Left renal cortex interstitium (tissue), 4 donors: ENCODE results near the gene CELF1. TPM values are rescaled to one million over a fixed set of nuclear protein-coding genes. Genes with fewer than 3 reads are reported as not detected.
A peak's percentile ranks its signal among the peaks of the same experiment; 100 is the strongest.

Experiments
- DNase-seq, 4 donors: peaks; one replicate each; pipeline ENCODE4 v3.0.0-alpha.2; 2013; ENCODE audit warnings: low read depth in 4 of 4, low spot score in 2 of 4, missing footprints in 1 of 4
- polyA plus RNA-seq, 4 donors: library from polyadenylated mRNA; unstranded; fragments of 120-200 nt; gene quantifications; one replicate each; pipeline ENCODE4 v1.2.1, GENCODE V29; 2013; ENCODE audit not compliant: insufficient read length in 4 of 4

Gene CELF1
- polyA plus RNA-seq, 4 donors = 82.8 to 132 (median 107) TPM

DNA sequence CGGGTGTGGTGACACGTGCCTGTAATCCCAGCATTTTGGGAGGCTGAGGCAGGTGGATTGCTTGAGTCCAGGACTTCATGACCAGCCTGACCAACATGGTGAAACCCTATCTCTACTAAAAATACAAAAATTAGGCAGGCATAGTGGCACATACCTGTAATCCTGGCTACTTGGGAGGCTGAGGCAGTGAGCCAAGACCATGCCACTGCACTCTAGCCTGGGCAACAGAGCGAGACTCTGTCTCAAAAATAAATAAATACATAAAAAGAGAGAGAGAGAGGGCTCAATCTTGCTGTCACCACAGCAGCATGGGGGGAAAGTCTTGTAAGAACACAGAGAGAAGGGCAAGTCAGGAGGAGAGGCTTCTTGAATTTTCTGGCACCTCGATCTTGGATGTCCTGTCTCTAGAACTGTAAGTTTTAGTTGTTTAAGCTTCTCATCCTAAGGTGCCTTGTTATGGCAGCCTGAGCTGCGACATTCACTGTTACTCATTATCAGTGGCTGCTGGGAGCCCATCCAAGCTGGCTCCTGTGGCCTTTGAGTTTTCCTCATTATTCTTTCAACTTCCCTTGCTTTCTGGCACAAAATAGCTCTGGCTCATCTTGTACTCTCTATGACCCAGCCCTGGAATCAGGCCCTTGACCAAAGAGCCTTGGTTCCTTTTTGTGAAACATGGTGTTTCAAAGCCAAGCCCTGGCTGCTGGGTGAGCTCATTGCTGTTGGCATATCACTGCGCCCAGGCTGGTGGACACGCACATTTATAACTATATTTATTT lies 118.7 kb downstream of the CELF1 start:
- DNase-seq = no peak

DNA sequence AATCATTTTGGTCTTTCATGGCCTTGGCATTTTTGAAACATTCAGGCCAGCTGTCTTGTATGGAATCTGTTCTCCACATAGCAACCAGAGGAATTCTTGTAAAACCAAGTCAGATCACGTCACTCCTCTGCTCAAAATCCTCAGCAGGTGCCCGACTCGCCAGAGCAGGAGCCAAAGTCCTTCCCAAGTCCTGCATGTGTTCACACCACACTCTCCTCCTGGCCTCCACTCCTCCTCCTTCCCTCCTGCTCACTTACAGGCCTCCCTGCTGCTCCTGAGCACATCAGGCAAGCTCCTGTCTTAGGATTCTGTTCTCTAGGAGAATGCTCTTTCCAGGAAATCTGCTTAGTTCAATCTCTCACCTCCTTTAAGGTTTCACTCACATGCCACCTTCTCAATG lies 119.8 kb downstream of the CELF1 start:
- DNase-seq = no peak

DNA sequence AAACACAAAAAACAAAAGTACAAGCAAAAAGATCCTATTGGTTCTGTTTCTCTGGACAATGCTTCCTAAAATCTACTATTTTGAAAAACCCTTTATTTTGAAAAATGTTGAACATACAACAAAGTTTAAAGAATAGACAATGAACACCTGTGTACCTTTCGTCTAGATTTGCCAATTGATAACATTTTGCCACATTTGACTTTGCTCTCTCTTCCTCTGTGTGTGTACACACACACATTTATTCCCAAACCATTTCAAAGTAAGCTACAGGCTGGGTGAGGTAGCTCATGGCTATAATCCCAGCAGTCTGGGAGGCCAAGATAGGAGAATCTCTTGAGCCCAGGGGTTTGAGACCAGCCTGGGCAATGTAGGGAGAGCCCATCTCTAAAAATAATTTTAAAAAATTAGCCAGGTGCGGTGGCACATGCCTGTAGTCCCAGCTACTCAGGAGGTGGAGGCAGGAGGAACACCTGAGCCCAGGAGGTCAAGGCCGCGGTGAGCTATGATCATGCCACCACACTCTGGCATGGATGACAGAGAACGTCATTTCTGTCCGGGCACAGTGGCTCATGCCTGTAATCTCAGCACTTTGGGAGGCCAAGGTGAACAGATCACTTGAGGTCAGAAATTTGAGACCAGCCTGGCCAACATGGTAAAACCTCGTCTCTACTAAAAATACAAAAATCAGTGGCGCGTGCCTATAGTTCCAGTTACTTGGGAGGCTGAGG lies 121.4 kb downstream of the CELF1 start:
- no peak for DNase-seq

DNA sequence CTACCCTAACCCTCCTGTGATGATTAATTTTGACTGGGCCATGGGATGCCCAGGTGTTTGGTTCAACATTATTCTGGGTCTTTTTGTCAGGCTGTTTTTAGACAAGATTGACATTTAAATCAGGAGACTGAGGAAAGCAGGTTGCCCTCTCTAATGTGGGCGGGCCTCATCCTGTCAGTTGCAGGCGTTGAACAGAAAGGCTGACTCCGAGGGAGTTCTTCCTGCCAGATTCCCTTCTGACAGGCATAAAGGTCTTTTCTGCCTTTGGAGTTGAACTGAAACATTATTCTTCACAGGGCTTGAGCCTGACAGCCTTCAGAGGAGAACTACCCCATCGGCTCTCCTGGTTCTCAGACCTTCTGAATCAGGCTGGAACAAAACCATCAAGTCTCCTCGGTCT lies 122.4 kb downstream of the CELF1 start:
- DNase-seq = no peak

DNA sequence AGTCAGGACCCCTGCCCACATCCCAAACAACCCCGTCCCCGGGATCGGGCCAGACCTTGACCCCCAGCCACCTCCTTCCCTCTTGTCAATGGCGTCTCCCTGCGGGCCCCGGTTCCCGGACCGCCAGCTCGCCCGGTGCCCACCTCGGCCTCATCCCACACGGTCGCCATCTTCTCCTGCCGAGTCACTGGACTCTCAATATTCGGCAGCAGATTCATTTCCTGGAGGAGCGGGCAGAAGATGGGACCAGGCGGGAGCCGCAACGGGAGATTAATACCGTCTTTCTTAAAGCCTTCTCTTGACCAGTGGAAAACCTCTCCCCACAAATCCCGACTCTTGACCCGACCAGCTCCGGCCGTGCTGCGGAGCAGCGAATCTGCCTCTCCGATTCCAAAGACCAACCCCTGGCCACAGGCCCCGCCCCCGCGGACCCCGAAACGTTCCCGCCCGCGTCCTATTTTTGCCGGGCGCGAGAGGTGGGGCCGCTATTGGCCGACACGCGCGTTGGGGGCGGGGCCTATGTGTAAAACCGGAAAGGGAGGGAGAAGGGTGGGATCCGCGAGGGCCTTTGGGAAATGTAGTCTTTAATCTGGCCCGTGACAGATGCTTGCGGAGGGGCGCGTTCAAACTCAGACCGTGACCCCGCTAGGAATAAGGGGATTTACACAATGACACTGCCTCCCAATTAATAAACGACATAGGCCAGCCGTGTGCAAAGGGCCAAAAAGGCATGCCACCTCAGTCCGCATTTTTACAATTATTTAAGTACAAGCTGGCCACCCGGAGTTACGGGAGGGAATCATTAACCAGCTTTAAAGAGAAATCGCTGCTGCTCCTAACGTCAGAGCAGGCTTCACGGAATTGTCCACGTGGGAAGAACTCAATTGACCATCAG lies 126.6 kb downstream of the CELF1 start, which contains the start of gene PSMC3:
Gene PSMC3 (minus strand): TSS at position 378 of the 895 bp plus-strand sequence. CDS start 160 bp downstream, at position 218.
- DNase-seq = peak; percentile 95 to 96 (median 96)

DNA sequence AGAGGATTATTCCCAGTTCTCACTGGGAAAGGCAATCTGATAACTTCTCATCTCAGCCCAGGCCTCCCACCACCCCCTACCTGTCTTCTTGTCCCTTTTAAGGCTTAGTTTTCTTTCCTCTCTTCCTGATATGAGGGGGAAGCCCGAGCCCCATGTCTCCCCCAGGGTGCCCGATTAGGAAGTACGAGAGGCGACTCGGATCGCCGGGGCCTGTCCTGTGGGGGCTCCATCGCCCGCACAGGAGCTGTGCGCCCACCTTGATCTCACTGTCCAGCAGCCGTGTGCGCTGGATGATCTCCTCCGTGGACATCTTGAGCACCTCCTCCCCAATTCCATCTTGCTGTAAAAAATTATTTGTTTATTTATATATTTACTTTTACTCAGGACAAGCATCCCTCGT lies 127.3 kb downstream of the CELF1 start:
- no peak for DNase-seq

DNA sequence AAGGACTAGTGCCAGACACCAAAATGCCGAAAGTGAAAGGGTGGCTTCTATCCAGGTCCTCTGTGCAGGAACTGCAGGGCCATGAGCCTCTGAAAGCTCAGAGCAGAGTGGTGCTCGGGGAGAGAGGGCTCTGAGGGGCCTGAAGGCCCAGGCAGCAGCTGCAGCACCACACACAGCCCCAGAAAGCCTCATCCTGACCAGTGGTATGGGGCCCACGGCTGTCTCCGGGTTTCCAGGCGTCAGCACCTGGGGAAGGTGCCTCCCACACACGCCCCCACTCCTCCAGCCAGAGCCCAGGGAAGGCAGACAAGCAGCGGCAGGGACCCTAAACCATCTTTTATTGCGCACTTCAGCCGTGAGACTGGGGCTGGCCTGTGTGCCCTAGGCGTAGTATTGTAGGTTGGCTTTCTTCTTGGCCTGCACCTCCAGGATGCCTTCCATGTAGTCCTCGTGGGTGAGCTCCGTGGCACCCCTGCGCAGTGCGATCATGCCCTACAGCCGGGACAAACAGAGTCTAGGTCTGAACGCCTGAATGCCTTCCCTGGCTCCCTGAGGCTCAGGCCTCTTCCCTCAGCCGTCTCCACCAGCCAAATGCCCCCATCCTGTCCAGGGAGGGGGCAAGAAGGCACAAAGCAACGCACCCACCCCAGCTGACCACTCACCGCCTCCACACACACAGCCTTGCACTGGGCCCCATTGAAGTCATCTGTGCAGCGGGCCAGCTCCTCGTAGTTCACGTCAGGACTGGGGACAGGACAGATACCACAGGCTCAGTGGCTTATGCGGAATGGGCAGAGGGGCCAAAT lies 134.3 kb downstream of the CELF1 start:
- no peak for DNase-seq

DNA sequence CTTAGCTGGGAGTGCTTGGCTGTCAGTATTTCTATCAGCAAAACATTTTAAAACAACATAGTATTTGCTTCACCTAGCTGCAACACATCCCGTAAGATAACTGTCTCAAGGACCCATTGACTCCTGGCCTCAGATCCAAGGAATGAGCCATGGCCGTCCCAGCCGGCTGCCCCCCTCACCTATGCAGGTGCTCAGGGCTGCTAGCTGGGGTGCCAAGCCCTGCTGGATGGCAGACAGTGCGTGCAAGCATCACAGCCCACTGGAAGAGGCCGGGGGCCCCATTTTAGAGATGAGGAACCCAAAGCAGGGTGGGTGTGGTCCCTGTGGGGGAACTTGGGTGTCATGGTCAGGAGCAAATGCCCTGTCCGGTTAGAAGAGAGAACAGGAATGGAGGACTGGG lies 135.2 kb downstream of the CELF1 start:
- DNase-seq = no peak

DNA sequence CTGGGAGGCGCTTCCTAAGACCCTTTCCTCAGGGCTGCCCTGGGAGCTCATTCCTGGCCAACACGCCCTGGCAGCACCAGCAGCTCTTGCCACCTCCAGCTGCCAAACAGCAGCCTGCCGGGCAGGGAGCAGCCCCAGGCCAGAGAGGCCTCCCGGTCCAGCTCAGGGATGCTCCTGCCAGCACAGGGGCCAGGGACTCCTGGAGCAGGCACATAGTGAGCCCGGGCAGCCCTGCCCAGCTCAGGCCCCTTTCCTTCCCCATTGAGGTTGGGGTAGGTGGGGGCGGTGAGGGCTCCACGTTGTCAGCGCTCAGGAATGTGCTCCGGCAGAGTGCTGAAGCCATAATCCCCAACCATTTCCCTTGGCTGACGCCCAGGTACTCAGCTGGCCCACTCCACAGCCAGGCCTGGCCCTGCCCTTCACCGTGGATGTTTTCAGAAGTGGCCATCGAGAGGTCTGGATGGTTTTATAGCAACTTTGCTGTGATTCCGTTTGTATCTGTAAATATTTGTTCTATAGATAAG lies 136.9 kb downstream of the CELF1 start:
- no peak for DNase-seq

Other genes with a start within 250 kb of the CELF1 start
- gene MYBPC3, start 200.4 kb downstream of the CELF1 start, polyA plus RNA-seq = under 1 TPM in 3 of 4 donors, not detected in 1; 0.05 to 0.14 (median 0.08) TPM
- gene SPI1, start 174.6 kb downstream of the CELF1 start, polyA plus RNA-seq = 1 to 10 TPM; 3.0 to 6.7 (median 4.8) TPM
- 10 to 100 TPM; 42.7 to 75.5 (median 65.3) TPM for gene SLC39A13, start 144.5 kb downstream of the CELF1 start, polyA plus RNA-seq
- 100 to 1,000 TPM; 126 to 176 (median 155) TPM for gene PSMC3, start 126.7 kb downstream of the CELF1 start, polyA plus RNA-seq
- under 1 TPM in 3 of 4 donors, not detected in 1; 0.10 to 0.30 (median 0.21) TPM for gene RAPSN, start 104.0 kb downstream of the CELF1 start, polyA plus RNA-seq
- gene PTPMT1, start 12.5 kb upstream of the CELF1 start, polyA plus RNA-seq = 10 to 100 TPM; 50.9 to 65.6 (median 58.7) TPM
- 10 to 100 TPM; 25.6 to 28.3 (median 26.6) TPM for gene KBTBD4, start 25.8 kb upstream of the CELF1 start, polyA plus RNA-seq
- 100 to 1,000 TPM; 134 to 154 (median 150) TPM for gene NDUFS3, start 25.9 kb upstream of the CELF1 start, polyA plus RNA-seq
- gene FAM180B, start 33.5 kb upstream of the CELF1 start, polyA plus RNA-seq = under 1 TPM; 0.21 to 0.63 (median 0.44) TPM
- gene C1QTNF4, start 41.3 kb upstream of the CELF1 start, polyA plus RNA-seq = 10 to 100 TPM in 2 of 4 donors, 1 to 10 TPM in 2; 4.3 to 13.8 (median 10.4) TPM
- 100 to 1,000 TPM in 3 of 4 donors, 10 to 100 TPM in 1; 98.2 to 117 (median 108) TPM for gene MTCH2, start 89.4 kb upstream of the CELF1 start, polyA plus RNA-seq
- 10 to 100 TPM in 2 of 4 donors, 1 to 10 TPM in 2; 5.1 to 13.9 (median 10.2) TPM for gene AGBL2, start 162.2 kb upstream of the CELF1 start, polyA plus RNA-seq
- gene FNBP4, start 214.2 kb upstream of the CELF1 start, polyA plus RNA-seq = 100 to 1,000 TPM in 2 of 4 donors, 10 to 100 TPM in 2; 74.6 to 217 (median 143) TPM